SK-N-MC (cell line): ENCODE measurements around the gene ITSN2.

Experiments used
- EZH2 ChIP-seq: fragments of 200-600 bp; sonication (generic); IDR thresholded peaks from one replicate; pipeline ENCODE4 v1.6.1; 2017; ENCODE audit warnings: antibody characterized with exemption
- FOXP2 ChIP-seq: optimal IDR thresholded peaks from 2 replicates; pipeline ENCODE3; 2011; ENCODE audit warnings: mild to moderate bottlenecking, moderate library complexity; ENCODE audit not compliant: insufficient read depth; ENCODE audit errors: extremely low read length, control extremely low read depth
- POLR2AphosphoS5 ChIP-seq: IDR thresholded peaks from 2 replicates; pipeline ENCODE4 v1.6.1; 2012; ENCODE audit warnings: mild to moderate bottlenecking, low read depth, low read length, borderline replicate concordance

GRCh38 chr2:24204505-24204904 lies 155.8 kb downstream of the ITSN2 start:
- no peak for TF ChIP-seq EZH2
- TF ChIP-seq POLR2AphosphoS5: no peak
- TF ChIP-seq FOXP2: no peak
